ENCODE data around the gene OR13C9. TPM values are rescaled to one million over a fixed set of nuclear protein-coding genes. Genes with fewer than 3 reads are reported as not detected.

The OR13C9 gene
- polyA plus RNA-seq, 1 donor from 2014 or later, result not detected

DNA sequence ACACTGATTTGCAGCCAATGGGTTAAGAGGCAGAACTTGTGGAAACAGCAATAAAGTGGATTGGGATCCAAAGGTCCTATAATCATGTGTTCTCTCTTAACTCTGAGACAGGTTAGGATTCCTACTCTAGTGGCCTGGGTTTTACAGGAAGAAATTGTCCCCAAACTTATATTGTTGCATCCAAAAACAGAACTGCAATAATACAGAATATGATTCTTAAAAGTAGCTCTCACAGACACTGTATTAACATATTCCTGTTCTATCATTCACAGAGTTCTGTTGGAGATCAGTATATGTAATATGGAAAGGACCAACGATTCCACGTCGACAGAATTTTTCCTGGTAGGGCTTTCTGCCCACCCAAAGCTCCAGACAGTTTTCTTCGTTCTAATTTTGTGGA lies 49.1 kb downstream of the OR13C9 start, which contains the start of gene OR13C8:
Gene OR13C8, plus strand, starts transcription at position 301 of the 400 bp plus-strand sequence. Its CDS starts 0 bp downstream, at position 301.
- Histone ChIP-seq H3K27ac (ENCODE audit: low read length) (no peak within 1 kb of the TSS), H3K9me3 (ENCODE audit: low read length) (no peaks in the 10 kb centered on the region), H3K36me3 (ENCODE audit: insufficient read depth, low read length) (no peaks in the 10 kb centered on the region), H4K20me1 (ENCODE audit: insufficient read depth) (no peaks in the 10 kb centered on the region), H3K27me3 (ENCODE audit: insufficient read depth, low read depth, low read length) (no peaks in the 10 kb centered on the region), H3K4me2 (ENCODE audit: low read length) (no peak within 1 kb of the TSS), H3K9me2 (ENCODE audit: insufficient read depth, low read length) (no peaks in the 10 kb centered on the region), H3K9ac (ENCODE audit: low read length) (no peak within 1 kb of the TSS), H3F3A (ENCODE audit: insufficient read depth, low read length, poor library complexity, severe bottlenecking) (no peaks in the 10 kb centered on the region), H3K4me3 (ENCODE audit: low read length) (no peak within 1 kb of the TSS), H2AFZ (ENCODE audit: low read depth, low read length) (no peak within 1 kb of the TSS), H3K79me2 (replicated peaks; ENCODE audit: insufficient read depth, low read length) (no peaks in the 10 kb centered on the region)
- TF ChIP-seq EP300 (conservative IDR thresholded peaks at IDR 0.05; ENCODE audit: poor library complexity, severe bottlenecking) (no peak), EZH2 (IDR thresholded peaks at IDR 0.05; ENCODE audit: borderline replicate concordance, insufficient read depth, low read length, poor library complexity, severe bottlenecking) (no peak), TAF1 (IDR thresholded peaks at IDR 0.05; ENCODE audit: low read depth) (no peak), RAD21 (conservative IDR thresholded peaks at IDR 0.05) (no peak), POLR2AphosphoS5 (IDR thresholded peaks at IDR 0.05) (no peak), SMC3 (conservative IDR thresholded peaks at IDR 0.05; ENCODE audit: poor library complexity) (no peak), MXI1 (conservative IDR thresholded peaks at IDR 0.05; ENCODE audit: poor library complexity, severe bottlenecking) (no peak)
- TF ChIP-seq, protein P1, sequence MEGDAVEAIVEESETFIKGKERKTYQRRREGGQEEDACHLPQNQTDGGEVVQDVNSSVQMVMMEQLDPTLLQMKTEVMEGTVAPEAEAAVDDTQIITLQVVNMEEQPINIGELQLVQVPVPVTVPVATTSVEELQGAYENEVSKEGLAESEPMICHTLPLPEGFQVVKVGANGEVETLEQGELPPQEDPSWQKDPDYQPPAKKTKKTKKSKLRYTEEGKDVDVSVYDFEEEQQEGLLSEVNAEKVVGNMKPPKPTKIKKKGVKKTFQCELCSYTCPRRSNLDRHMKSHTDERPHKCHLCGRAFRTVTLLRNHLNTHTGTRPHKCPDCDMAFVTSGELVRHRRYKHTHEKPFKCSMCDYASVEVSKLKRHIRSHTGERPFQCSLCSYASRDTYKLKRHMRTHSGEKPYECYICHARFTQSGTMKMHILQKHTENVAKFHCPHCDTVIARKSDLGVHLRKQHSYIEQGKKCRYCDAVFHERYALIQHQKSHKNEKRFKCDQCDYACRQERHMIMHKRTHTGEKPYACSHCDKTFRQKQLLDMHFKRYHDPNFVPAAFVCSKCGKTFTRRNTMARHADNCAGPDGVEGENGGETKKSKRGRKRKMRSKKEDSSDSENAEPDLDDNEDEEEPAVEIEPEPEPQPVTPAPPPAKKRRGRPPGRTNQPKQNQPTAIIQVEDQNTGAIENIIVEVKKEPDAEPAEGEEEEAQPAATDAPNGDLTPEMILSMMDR (IDR thresholded peaks at IDR 0.05; ENCODE audit: poor library complexity, severe bottlenecking), result no peak
- TF ChIP-seq, protein P2, sequence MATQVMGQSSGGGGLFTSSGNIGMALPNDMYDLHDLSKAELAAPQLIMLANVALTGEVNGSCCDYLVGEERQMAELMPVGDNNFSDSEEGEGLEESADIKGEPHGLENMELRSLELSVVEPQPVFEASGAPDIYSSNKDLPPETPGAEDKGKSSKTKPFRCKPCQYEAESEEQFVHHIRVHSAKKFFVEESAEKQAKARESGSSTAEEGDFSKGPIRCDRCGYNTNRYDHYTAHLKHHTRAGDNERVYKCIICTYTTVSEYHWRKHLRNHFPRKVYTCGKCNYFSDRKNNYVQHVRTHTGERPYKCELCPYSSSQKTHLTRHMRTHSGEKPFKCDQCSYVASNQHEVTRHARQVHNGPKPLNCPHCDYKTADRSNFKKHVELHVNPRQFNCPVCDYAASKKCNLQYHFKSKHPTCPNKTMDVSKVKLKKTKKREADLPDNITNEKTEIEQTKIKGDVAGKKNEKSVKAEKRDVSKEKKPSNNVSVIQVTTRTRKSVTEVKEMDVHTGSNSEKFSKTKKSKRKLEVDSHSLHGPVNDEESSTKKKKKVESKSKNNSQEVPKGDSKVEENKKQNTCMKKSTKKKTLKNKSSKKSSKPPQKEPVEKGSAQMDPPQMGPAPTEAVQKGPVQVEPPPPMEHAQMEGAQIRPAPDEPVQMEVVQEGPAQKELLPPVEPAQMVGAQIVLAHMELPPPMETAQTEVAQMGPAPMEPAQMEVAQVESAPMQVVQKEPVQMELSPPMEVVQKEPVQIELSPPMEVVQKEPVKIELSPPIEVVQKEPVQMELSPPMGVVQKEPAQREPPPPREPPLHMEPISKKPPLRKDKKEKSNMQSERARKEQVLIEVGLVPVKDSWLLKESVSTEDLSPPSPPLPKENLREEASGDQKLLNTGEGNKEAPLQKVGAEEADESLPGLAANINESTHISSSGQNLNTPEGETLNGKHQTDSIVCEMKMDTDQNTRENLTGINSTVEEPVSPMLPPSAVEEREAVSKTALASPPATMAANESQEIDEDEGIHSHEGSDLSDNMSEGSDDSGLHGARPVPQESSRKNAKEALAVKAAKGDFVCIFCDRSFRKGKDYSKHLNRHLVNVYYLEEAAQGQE (IDR thresholded peaks at IDR 0.05; ENCODE audit: borderline replicate concordance), result no peak

Other genes with a start within 250 kb of the OR13C9 start
- not detected in 2 replicates for gene OR13F1, start 113.9 kb downstream of the OR13C9 start, polyA plus RNA-seq
- gene OR13C4, start 91.0 kb downstream of the OR13C9 start, polyA plus RNA-seq, result not detected in 2 replicates
- gene OR13C3, start 81.3 kb downstream of the OR13C9 start, polyA plus RNA-seq, result not detected in 2 replicates
- not detected in 2 replicates for gene OR13C8, start 49.0 kb downstream of the OR13C9 start, polyA plus RNA-seq
- gene OR13C5, start 18.8 kb downstream of the OR13C9 start, polyA plus RNA-seq, result not detected in 2 replicates
- not detected in 2 replicates for gene OR13C2, start 12.6 kb downstream of the OR13C9 start, polyA plus RNA-seq
- not detected in 2 replicates for gene OR13D1, start 76.3 kb upstream of the OR13C9 start, polyA plus RNA-seq
- gene NIPSNAP3A, start 129.5 kb upstream of the OR13C9 start, polyA plus RNA-seq, result 51.9 and 52.3 TPM in 2 replicates
- 0.35 and 2.2 TPM in 2 replicates for gene NIPSNAP3B, start 145.9 kb upstream of the OR13C9 start, polyA plus RNA-seq